GM19463 (cell line): ENCODE measurements around the gene FUS.
A peak's percentile ranks its signal among the peaks of the same experiment; 100 is the strongest.

Source experiments
- ATAC-seq: cut with Tn5 transposase; IDR thresholded peaks from one replicate; pipeline ENCODE4 v1.9.1; 2021; ENCODE audit warnings: mild to moderate bottlenecking, moderate library complexity; ENCODE audit not compliant: unreplicated experiment

Gene FUS

DNA sequence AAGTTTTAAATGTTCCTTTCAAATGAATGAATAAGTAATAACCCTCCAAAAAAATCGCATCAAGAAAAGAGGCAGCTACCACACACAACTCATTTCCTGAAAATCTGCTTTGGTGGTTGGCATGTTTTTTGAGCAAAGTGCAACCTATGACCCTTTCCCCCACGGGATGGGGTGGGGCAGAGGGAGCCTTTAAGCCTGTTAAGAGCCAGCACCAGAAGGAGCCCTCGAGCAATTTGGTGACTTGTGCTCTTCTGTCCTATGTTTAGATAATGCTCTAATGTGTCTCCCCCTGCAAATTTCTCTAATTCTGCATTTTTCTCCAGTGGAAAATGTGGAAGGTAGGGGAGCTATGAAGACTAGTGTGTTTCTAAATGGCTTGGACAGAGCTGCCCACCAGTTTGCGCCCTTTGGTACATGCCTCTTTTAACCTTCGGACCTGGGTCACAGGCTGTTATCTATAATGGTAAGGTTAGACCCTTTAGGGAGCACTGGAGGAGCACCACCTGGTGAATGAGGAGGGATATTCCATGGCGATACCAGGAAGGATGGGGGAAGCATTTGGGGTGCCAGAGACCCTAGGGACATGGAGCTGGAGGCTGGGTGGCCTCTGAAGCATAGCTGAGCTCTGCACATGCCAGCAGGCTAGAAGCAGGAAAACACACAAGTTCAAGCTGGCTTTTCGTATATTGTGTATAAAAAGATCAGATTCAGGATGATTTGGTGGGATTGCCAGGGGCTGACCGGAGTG is 21.1 kb downstream of the FUS start:
- ATAC-seq, result no peak

DNA sequence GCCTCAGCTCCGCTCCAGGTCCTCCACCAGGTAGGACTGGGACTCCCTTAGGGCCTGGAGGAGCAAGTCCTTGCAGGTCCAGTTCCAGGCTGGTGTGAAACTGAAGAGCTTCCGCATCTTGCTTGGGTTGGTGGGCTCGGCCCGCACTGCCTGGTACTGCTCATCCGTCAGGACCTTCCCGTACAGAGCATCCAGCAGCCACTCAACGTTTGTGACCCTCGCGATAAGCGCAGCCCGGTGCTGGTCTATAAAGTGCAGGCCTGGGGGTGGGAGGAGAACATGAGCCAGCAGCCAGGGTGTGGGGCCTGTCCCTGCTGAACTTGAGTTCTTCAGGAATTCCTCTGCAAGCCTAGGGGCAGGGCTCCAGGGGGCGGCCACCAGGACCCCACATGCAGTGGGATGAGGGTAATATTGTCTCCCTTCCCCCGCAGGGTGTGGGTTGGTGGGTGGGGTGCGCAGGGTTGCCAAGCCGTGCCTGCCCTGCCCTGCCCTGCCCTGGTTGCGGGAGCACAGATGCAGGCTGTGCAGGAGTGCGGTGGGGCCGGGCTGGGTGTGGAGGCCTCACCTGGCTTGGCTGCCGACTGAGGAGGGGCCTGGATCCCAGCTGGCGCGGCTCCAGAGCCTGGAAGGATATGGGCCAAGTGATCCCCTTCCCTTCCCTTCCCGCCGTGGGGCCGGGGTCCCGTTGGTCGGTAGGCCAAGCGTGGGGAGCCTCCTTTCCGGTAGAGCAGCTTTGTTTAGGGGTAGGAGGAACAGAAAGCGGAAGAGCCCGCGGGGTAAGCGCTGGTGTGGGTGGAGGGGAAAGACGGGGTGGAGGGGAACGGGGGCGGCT is 21.9 kb downstream of the FUS start:
- ATAC-seq, result peak; percentile 66

GRCh38 chr16:31202414-31203375 is 22.8 kb downstream of the FUS start, which contains the start of gene PYCARD:
Gene PYCARD (minus strand): TSS chr16:31202760. CDS start chr16:31202690, 70 bp downstream.
- peak; percentile 41 for ATAC-seq

GRCh38 chr16:31204871-31205666 is 25.1 kb downstream of the FUS start:
- ATAC-seq, result no peak

- ATAC-seq, result no peak
Observed at GRCh38 chr16:31206776-31207175, 26.8 kb downstream of the FUS start.

- no peak for ATAC-seq
Observed at GRCh38 chr16:31213342-31213741, 33.4 kb downstream of the FUS start.

DNA sequence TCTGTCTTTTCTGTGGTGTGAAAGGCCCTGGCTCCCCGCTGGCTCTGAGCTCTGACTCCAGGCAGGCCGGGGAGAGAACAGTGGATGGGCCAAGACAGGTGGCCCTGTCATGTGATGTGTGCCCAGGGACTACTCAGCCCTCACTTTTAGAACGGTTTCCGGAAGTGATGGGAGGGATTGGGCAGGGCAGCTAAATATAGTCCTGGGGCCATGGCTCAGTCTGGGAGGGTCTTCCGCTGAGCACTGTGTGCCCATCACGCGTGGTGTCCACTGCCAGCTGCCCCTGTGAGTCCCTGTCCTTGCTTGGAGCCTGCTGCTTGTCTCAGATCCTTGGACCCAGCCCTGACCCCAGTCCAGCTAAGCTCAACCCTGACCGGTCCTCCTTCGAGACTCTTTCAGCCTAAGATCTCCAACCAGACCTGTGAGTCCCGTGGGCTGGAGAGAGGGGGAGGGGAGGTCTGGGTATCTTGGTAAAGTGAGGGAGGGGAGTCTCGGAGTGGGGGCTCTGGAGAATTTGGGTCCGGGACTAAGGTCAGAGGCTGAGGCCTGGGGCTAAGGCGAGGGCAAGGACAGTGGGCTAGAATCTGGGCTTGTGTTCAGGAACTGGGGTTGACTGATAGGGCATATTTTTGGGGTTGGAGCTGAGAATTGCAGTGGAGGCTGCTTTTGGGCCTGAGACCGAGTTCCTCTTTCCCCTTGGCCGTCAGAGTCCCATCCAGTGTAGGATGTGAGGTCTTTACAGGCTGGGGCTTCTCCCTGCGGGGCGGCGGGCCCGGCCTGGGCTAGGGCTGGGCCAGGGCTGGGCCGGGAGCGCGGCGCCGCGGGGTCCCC is 34.2 kb downstream of the FUS start, which contains the start of gene TRIM72:
TRIM72 (plus strand) TSS at position 243 of the 831 bp plus-strand sequence. CDS start 620 bp downstream, outside the sequence.
- no peak for ATAC-seq

DNA sequence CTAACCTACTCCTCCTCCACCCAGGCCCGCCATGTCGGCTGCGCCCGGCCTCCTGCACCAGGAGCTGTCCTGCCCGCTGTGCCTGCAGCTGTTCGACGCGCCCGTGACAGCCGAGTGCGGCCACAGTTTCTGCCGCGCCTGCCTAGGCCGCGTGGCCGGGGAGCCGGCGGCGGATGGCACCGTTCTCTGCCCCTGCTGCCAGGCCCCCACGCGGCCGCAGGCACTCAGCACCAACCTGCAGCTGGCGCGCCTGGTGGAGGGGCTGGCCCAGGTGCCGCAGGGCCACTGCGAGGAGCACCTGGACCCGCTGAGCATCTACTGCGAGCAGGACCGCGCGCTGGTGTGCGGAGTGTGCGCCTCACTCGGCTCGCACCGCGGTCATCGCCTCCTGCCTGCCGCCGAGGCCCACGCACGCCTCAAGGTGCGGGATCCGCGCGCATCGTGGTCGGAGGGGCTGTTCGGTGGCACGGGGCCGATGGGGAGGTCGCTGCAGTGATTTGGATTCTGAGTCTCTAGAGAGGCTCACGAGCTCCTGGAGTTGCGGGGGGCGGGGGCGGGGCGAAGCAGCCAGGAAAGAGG is 34.9 kb downstream of the FUS start:
- ATAC-seq, result no peak

DNA sequence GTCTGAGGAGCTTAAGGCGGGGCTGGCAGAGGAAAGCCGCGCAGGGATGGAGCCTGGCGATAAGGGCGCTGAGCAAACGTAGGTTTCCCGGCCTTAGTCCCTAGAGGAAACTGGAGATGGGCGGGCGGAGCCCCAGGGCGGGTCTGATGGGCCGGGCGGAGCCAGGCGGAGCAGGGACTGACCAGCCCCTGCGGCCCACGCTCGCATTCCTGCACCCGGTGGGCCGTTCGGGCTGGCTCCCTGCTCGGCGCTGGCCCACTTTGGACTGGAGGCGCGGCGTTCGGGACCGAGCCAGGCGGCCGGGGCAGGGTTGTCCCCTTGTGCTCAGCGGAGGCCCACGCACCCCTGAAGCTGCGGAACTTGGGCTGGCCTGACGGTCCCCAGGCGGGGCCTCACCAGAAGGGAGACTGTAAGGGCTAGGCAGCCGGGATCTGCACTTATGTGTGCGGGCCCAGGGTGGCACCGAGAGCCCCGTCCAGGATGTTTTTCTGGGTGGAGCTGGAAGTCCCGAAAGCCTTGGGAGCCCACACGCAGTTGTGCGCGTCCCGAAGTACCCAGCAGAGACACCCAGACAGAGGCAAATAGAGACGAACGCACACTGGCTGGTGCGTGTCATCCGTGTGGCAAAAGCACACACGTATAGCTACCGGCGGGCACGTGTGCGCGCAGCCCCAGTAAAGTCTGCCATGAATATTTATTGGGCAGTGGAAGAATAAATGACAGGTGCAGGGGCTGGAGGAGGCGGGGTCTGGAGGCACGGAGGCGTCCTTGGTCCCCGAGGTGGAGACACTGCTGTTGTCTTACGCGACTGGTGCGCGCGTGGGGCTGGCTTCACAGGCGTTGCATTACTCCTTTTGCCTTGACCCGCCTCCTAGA is 35.6 kb downstream of the FUS start:
- no peak for ATAC-seq

- ATAC-seq, result no peak
Observed at GRCh38 chr16:31216422-31217135, 36.6 kb downstream of the FUS start, which contains the start of gene PYDC1. Gene PYDC1 (minus strand): TSS chr16:31217135. CDS start chr16:31217028, 107 bp downstream.

DNA sequence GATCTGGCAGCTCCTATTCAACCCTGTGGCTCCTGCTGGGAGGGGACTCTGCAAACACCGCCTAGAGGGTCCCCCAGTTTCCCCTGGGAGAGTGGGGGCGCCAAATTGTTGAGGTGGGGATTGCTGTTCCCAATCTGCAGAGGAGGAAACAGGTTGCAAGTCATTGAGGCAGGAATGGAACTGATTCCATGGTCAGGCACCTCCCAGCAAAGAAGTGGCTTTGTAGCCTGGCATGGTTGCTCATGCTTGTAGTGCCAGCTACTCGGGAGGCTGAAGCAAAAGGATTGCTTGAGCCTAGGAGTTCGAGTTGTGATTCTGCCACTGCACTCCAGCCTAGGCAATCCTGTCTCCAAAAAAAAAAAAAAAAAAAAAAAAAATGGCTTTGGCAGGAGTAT is 37.2 kb downstream of the FUS start:
- ATAC-seq, result no peak

DNA sequence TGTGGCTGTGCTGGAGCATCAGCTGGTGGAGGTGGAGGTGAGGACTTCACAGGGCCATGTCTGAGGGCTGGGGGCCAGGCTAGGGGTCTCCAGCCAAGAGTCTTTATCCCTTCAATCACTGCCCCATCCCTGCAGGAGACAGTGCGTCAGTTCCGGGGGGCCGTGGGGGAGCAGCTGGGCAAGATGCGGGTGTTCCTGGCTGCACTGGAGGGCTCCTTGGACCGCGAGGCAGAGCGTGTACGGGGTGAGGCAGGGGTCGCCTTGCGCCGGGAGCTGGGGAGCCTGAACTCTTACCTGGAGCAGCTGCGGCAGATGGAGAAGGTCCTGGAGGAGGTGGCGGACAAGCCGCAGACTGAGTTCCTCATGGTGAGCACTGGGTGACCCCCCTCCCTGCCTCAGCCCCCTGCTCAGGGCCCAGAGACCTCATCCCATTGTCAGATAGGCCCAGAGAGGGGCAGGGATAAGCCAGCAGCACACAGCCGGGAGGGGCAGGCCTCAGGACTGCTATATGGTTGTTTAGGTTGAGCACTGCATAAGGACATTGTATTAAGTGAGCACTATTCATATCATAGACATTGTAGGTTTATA is 39.3 kb downstream of the FUS start:
- ATAC-seq, result no peak

DNA sequence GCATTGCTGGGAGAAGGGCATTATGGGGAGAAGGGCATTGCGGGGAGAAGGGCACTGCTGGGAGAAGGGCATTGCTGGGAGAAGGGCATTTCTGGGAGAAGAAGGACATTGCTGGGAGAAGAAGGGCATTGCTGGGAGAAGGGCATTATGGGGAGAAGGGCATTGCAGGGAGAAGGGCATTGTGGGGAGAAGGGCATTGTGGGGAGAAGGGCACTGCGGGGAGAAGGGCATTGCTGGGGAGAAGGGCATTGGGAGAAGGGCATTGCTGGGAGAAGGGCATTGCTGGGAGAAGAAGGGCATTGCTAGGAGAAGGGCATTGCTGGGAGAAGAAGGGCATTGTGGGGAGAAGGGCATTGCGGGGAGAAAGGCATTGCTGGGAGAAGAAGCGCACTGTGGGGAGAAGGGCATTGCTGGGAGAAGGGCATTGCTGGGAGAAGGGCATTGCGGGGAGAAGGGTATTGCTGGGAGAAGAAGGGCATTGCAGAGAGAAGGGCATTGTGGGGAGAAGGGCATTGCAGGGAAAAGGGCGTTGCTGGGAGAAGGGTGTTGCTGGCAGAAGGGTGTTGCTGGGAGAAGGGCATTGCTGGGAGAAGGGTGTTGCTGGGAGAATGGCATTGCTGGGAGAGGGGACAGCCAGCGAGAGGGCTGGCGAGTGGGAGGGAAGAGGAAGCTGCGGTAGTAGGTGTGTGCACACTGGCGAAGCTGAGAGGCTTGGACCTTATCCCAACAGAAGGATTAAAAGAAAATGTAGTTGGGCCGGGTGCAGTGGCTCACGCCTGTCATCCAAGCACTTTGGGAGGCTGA is 41.6 kb downstream of the FUS start:
- no peak for ATAC-seq

GRCh38 chr16:31223044-31223443 is 43.1 kb downstream of the FUS start:
- ATAC-seq, result no peak

GRCh38 chr16:31224092-31224955 is 44.4 kb downstream of the FUS start:
- ATAC-seq, result no peak
